Type B pancreatic cell (in vitro differentiated cells): ENCODE results near the gene CKB. TPM values are rescaled to one million over a fixed set of nuclear protein-coding genes. Genes with fewer than 3 reads are reported as not detected.

Source experiments
- DNase-seq: peaks from one replicate; pipeline ENCODE4 v3.0.0; 2021; ENCODE audit warnings: mixed read lengths; ENCODE audit not compliant: unreplicated experiment; ENCODE audit errors: extremely low spot score
- H3K27ac Mint-ChIP-seq: 2 replicates; pipeline ENCODE4 v1.8.0; 2021; ENCODE audit warnings: mild to moderate bottlenecking, mixed read lengths
- H3K27me3 Mint-ChIP-seq: 2 replicates; pipeline ENCODE4 v1.8.0; 2021; ENCODE audit warnings: mixed read lengths
- H3K36me3 Mint-ChIP-seq: 2 replicates; pipeline ENCODE4 v1.8.0; 2021; ENCODE audit warnings: mixed read lengths
- H3K4me1 Mint-ChIP-seq: one replicate; pipeline ENCODE4 v1.8.0; 2021; ENCODE audit warnings: mixed read lengths; ENCODE audit not compliant: unreplicated experiment
- H3K4me3 Mint-ChIP-seq: 2 replicates; pipeline ENCODE4 v1.8.0; 2021; ENCODE audit warnings: mild to moderate bottlenecking, mixed read lengths
- H3K9me3 Mint-ChIP-seq: 2 replicates; pipeline ENCODE4 v1.8.0; 2021; ENCODE audit warnings: mixed read lengths
- total RNA-seq: library from RNA; stranded (reverse); gene quantifications from 2 replicates; pipeline ENCODE4 v1.2.1, GENCODE V29; 2021; ENCODE audit warnings: low replicate concordance
- TF ChIP-seq, protein P1 (sequence below): fragments of 200-600 bp; sonication (generic); conservative IDR thresholded peaks from 2 replicates; pipeline ENCODE4 v1.5.0; 2021; ENCODE audit warnings: antibody characterized with exemption, mild to moderate bottlenecking

The CKB gene
- total RNA-seq, 1 donor from 2014 or later = 323 TPM

DNA sequence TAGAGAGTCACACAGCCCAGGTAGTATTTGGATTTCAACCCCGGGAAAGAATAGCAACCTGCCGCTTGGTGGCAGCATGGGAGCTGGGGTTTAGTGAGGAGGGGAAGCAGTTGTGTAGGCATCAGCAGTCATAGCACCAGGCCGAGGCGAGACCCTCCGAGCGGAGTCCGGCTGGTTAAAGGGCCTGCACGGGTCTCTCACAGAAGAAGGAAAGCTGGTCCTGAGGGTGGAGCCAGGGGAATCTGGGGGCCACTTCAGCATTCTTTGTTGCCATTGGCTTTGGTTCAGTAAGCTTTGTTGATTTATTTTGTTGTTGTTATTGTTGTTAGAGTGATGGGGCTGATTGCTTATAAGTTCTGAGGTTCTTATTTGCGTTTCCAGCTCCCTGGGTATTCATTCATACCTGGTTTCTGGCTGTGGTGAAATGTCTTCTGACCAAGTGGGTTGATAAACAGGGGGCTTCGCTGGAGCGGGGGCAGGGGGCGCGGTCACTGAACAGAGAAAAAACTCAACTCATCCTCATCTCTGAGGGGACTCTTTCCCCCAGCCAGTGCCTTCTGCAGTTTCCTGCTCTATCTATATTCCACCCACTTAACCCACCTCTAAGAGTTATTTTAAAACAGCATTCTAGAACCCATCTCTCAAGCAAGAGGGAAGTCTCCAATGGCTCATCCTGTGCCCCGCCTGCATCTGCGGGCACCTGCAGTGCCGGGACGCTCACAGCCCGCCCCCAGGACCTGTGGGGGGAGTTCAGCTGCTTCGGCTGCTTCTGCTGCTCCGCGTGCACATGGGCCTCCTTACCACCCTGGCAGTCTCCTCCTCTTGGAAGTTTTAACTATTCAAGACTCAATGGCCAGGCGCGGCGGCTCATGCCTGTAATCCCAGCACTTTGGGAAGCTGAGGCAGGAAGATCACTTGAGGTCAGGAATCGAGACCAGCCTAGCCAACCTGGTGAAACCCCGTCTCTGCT lies 11.6 kb downstream of the CKB start:
- TF ChIP-seq, protein P1, sequence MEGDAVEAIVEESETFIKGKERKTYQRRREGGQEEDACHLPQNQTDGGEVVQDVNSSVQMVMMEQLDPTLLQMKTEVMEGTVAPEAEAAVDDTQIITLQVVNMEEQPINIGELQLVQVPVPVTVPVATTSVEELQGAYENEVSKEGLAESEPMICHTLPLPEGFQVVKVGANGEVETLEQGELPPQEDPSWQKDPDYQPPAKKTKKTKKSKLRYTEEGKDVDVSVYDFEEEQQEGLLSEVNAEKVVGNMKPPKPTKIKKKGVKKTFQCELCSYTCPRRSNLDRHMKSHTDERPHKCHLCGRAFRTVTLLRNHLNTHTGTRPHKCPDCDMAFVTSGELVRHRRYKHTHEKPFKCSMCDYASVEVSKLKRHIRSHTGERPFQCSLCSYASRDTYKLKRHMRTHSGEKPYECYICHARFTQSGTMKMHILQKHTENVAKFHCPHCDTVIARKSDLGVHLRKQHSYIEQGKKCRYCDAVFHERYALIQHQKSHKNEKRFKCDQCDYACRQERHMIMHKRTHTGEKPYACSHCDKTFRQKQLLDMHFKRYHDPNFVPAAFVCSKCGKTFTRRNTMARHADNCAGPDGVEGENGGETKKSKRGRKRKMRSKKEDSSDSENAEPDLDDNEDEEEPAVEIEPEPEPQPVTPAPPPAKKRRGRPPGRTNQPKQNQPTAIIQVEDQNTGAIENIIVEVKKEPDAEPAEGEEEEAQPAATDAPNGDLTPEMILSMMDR = no peak
- Mint-ChIP-seq H3K9me3 (no peaks in the 10 kb centered on the region), H3K36me3 (peaks cover 15% of the 10 kb centered on the region), H3K27me3 (no peaks in the 10 kb centered on the region), H3K4me1 (no peaks in the 10 kb centered on the region), H3K4me3 (no peak overlapping the region), H3K27ac (peak overlapping the region; percentile 38)
- DNase-seq = no peak

DNA sequence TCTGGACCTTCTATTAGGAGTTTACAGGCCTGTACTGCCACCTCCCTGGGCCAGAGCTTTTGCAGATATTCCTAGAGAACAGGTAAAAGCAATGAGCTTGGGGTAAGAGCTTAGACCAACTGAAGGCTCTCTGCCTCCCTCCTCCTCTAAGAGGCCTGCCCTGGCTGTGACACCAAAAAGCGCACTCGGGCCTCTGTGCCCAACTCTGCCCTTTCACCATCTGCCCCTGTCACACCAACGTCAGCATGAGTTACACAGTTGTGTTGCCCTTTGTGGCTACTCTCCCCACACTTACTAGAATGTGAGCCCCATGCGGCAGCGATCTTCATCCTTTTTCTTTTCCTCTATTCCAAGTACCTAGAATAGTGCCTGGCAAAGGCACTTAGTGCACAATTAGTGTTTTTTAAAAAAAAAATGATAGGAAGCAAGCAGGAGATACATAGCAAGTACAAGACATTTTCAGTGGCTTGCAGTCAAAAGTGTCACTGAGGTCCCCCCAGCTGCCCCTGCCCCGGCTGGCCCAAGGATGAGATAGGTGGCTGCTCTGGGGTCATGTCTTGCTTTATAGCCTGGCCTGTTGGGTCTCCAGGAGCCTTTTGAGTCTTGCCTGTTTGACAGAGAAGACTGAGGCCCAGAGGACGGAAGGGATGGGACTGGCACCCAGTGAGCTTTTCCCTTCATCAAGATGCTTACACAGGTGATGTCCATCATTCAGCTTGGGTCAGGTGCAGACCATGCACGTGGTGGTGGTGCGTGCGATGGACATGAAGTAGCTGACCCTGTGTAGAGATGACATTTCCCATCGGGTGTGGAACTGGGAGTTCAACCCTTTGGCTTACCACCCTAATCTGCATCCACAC lies 12.5 kb downstream of the CKB start:
- Mint-ChIP-seq H3K9me3 (no peaks in the 10 kb centered on the region), H3K36me3 (peaks cover 20% of the 10 kb centered on the region), H3K4me3 (no peak overlapping the region), H3K4me1 (no peaks in the 10 kb centered on the region), H3K27ac (peak overlapping the region; percentile 38), H3K27me3 (no peaks in the 10 kb centered on the region)
- TF ChIP-seq, protein P1 = no peak
- DNase-seq = no peak

DNA sequence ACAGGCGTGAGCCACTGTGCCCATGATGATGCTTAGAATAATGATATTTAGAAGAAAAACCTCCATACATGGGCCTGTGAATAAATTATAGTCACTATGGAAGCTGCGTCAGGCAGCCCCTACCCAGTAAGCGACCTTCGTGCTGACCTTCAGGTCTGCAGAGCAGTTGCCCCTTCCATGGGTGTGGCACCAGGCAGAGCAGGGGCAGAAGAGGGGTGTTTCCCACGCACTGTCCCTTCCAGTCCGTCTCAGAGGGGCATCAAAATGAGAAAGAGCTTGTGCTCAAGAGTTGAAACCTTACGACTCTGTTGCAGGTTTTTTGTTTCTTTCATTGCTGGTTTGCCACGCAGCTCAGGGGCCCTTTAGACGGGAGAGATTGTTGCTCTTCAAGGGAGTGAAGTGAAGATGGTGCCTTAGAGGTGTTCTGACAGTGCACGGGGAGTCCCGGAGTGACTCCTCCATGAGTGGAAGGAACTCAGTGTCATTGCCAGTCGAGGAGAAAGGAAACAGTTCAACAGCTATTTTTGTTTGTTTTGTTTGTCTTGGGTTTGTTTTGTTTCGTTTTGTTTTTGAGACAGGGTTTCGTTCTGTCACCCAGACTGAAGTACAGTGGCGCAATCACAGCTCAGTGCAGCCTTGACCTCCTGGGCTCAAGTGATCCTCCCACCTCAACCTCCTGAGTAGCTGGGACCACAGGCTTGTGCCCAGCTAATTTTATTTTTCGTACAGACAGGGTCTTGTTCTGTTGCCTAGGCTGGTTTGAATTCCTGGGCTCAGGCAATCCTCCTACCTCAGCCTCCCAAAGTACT lies 13.9 kb downstream of the CKB start:
- DNase-seq = no peak
- TF ChIP-seq, protein P1 = no peak
- no peaks in the 10 kb centered on the region for H3K27me3 Mint-ChIP-seq
- no peak overlapping the region for H3K27ac Mint-ChIP-seq
- H3K9me3 Mint-ChIP-seq = no peaks in the 10 kb centered on the region
- no peak overlapping the region for H3K4me3 Mint-ChIP-seq
- peaks cover 23% of the 10 kb centered on the region for H3K36me3 Mint-ChIP-seq
- H3K4me1 Mint-ChIP-seq = no peaks in the 10 kb centered on the region

DNA sequence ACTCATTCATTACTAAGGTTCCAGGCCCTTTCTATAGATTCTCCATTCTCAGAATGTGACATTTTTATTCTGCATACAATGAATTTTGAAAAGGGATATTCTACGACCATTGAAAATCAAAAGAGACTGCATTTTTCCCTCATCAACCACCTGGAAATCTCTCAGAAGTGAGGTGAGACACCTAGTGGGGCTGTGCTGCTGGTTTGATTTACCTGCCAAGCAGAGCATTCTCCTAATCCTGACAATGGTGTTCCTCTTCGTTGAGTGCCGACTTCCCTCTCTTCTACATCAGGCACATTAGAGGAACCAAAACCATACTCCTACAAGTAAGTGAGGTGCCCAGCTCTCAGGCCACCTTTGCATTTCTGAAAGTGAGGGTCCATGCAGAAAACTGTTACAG lies 14.9 kb downstream of the CKB start:
- Mint-ChIP-seq H3K4me3 (no peak overlapping the region), H3K27ac (no peak overlapping the region), H3K9me3 (no peaks in the 10 kb centered on the region), H3K27me3 (no peaks in the 10 kb centered on the region), H3K4me1 (no peaks in the 10 kb centered on the region), H3K36me3 (peaks cover 23% of the 10 kb centered on the region)
- TF ChIP-seq, protein P1 = no peak
- DNase-seq = no peak

DNA sequence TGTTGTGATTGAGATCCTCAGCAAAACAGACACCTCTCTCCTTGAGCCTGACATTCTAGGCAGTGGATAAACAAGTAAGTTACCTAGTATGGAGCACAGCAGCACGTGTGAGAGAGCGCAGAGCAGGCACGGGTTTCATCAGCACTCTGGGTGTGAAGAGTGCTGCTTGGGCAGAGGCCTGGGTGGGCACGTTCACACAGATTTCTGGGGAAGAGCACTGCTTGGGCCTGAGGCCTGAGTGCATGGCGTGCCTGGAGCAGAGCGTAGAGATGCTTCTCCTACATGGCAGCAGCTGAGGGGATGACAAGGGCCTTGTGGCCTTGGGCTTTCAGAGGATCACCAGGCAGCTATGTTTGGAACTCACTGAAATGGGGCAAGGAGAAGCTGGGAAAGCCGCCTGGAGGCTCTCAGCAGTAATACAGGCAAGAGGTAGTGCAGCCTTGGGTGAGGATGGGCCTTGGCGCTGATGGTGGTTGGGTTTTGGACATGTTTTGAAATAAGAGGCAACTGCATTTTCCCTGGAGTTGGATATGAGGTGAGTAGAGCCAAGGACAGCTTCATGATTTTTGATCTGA lies 17.6 kb downstream of the CKB start:
- TF ChIP-seq, protein P1 = peak; percentile 42

More for the DNA sequence above, 17.6 kb downstream of the CKB start:
- H3K36me3 Mint-ChIP-seq = peaks cover 17% of the 10 kb centered on the region
- H3K9me3 Mint-ChIP-seq = no peaks in the 10 kb centered on the region
- H3K4me1 Mint-ChIP-seq = peaks cover 4% of the 10 kb centered on the region
- no peak overlapping the region for H3K4me3 Mint-ChIP-seq
- peak overlapping the region; percentile 61 for H3K27ac Mint-ChIP-seq
- no peak for DNase-seq
- H3K27me3 Mint-ChIP-seq = no peaks in the 10 kb centered on the region
